GM18508 (cell line): Measurements from ENCODE around the gene IPO8.
"Not testable (repeated sequence)": the region's sequence is repeated elsewhere in the genome, so short reads cannot be mapped to it uniquely, and the experiment has no call there.

ENCODE experiments used
- ATAC-seq: cut with Tn5 transposase; IDR thresholded peaks from one replicate; pipeline ENCODE4 v1.9.1; 2021; ENCODE audit warnings: moderate number of reproducible peaks; ENCODE audit not compliant: insufficient read depth, unreplicated experiment

IPO8 gene

GRCh38 chr12:30691122-30691879, 4.4 kb downstream of the IPO8 start:
- ATAC-seq, result no peak

DNA sequence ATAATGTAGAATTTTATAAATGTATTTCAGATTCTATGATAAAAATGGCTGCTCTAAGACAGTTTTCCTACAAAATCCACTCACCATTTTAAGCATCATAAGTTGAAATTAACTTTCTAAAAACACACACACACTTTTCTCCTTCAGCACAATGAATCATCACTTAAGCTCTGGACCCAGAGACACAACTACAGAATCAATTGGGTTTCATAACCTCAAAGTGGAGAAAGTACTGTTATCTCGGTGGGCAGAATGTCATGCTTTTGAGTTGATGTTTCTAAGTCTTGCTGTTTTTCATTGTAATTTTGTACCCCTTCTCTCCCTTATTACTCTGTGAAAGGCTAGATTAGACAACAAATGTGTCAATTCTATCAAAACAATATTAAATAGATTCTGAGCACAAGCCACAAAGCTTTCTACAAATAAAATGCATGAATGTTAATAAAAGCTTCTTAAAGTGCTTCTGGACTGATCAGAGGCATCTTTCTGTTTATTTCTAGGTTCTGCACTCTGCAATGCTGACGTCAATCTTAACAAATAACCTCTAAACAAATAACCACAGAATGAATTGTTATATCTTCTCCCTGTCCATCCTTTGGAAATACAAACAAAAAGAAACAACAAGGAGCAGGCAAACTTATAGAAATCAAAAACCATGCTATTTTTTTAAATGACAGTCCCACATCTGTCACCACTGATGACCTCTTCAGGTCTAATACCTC, 8.2 kb downstream of the IPO8 start:
- no peak for ATAC-seq

- ATAC-seq, result no peak
These were observed 16.4 kb downstream of the IPO8 start for GRCh38 chr12:30679241-30679640.

DNA sequence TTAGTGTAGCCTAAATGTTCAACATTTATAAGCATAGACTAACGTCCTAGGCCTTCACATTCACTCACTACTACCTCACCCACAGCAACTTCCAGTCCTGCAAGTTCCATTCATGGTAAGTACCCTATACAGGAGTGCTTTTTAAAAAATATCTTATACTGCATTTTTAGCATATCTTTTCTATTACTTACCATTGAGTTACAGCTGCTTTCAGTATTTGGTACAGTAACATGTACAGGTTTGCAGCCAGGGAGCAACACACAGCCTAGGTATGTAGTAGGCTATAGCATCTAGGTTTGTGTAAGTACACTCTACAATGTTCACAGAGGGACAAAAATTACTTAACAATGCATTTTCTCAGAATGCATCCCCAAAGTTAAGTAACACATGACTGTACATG, 17.4 kb downstream of the IPO8 start:
- no peak for ATAC-seq

GRCh38 chr12:30661210-30661609, 34.5 kb downstream of the IPO8 start:
- ATAC-seq, result no peak

DNA sequence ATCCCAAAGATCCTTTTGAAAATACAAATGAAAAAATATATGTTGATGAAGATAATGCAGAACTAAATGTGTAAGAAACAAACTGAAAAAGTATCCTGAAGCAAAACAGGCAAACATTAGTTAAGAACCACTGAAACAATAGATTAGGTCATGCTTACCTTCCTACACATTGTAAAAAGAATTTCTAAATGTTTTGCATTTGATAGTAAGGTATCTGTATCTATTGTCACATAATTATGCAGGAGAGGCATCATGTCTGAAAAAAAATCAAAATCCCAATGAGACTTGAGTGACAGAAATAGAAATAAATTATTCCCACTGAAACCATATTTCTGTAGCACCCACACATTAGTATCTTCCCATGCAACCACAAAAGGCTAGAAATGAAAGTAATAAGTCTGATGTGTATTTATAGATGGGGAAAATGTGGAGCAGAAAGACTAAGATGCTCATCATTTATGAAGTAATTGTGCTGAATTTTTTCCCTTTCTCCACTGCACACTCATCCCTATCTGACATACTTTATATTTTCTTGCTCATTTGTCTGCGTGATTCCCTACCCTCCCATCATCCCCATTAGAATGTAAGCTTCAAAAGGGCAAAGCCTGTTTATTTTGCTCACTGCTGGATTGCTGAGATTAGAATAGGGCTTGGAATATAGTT, 43.5 kb downstream of the IPO8 start:
- ATAC-seq, result no peak

DNA sequence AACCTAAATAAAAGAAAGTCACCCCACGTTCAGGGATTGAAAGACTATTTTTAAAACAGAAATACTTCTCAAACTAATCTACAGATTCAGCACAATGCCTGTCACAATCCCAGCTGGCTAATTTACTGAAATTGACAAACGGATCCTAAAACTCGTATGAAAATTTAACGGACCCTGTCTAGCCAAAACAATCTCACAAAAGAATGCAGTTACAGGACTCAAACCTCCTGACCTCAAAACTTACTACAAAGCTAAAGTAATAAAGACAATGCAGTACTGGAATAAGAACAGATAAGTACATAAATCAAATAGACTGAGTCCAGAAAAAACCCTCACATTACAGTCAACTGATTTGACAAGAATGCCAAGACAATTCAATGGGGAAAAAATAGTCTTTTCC, 48.8 kb downstream of the IPO8 start:
- ATAC-seq, result no peak

DNA sequence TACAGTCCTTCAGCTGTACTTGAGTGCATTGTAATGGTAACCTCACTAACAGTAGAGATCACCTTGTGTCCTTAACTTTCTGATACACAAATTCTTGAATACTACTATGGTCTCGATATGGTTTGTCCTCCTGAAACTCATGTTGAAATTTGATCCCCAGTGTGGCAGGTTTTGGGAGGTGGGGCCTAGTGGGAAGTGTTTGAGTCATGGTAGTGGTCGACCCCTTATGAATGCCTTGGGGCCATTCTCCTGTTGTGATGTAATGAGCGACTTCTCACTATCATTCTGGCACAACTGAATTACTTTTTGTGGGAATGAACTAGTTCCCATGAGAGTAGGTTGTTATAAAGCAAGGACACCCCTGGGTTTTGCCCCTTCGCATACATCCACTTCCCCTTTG, 52.3 kb downstream of the IPO8 start:
- no peak for ATAC-seq

GRCh38 chr12:30640392-30640791, 55.3 kb downstream of the IPO8 start:
- ATAC-seq, result no peak

GRCh38 chr12:30635385-30635784, 60.3 kb downstream of the IPO8 start:
- no peak for ATAC-seq

DNA sequence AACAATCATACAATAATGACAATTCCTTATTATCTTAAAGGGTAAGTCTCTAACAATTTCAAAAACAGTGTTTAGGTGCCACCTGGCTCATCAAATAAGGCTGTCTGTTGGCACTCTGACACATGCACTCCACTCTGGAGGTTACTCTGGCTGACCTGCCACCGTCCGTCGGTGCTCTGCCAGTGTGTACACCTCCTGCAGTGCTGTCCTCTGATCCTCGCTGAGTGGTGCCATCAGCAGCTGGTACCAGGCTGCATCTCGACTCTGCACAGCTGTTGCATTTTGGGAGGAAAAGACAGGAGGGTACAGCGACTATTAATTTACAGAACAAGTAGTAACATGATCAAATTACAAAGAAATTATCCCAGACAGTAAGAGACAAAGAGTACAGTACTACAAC, 63.9 kb downstream of the IPO8 start:
- ATAC-seq, result no peak

DNA sequence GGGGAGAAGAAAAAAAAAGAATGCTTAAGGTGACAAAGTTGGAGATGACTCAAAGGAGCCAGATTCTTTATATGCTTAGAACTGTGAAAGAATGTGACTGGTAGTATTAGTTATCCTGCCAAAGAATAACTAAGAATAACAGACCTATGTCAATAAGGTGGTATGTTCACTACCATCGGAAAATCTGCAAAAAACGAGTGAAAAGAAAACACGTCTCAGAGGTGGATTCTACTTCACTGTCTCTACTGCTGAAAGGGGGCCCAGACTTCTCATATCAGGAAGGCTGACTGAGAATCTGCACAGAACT, 64.7 kb downstream of the IPO8 start:
- no peak for ATAC-seq

DNA sequence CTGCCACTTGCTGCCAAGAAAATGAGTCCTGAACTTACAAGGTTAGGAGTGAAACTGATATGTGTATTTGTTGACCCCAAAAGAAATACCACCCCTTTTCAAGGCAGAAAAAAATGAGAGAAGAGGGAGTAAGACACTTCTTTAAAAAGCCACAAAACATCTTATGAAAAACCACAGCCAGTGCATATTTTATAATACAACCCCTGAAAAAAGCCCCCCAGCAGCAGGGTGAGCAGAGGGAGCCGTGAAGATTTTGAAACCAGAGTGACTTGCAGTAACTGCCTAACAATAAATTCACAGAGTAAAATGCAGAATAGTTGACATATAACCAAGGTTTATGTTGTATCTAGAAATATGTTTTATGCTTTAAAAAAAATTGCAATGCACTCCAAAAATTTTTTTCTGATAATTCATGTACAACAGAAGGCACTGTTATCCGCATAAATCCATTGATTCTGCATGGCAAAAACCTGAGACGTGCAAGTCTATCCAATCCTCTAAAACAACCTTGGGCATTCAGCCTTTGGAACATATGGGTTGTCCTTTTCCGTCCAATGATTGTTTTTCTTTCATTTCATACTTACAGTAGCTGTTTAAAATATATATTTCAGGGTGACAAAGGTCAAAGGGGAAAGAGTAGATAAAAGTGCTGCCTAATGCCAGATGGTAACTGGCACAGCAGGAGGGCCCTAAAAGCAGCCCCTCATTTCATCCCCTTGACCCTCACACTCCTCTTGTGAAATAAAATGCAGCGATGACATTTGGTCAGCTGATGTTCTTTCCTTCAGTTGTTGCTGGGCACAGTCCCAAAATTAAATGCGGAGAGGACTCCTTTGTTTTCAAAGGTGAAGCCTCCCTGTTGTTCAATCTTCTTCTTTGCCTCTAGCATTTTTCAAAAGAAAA, 65.3 kb downstream of the IPO8 start:
- ATAC-seq, result no peak

GRCh38 chr12:30626847-30627246, 68.8 kb downstream of the IPO8 start:
- ATAC-seq, result no peak

DNA sequence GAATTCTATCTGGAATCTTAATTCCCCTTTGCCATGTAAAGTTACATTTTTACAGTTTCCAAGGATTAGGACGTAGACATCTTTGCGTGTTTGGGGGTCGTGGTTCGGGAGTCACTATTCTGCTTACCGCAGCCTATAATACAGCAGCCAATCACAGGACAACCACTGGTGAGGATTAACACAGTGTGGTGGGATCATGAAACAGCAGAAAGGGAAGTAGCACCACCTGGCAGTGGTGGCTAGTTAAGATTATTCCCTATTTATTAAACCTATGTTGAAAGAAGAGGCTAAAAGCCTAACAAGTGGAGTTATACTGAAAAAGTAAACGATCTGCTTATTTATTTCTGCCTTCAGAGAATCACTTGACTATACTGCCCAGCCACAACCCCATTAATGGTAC, 71.7 kb downstream of the IPO8 start:
- no peak for ATAC-seq

DNA sequence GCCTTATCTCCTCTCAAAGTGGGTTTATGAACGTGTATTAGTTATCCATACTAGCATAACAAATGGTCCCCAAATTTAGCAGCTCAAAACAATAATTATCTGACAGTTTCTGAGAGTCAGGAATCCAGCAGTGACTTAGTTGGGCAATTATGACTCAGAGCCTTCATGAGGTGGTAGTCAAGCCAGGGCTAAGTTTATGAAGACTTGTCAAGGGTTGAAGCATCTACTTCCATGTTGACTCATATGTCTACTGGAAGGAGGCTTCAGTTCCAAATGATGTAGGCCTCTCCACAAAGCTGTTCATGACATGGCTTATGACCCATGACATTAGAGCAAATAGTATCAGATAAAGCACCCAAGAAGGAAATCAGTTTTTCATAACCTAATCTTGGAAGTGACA, 73.2 kb downstream of the IPO8 start:
- peak; percentile 90 for ATAC-seq

- not testable (repeated sequence) for ATAC-seq
These were observed 73.9 kb downstream of the IPO8 start for GRCh38 chr12:30621663-30622241.

GRCh38 chr12:30617346-30618016, 78.2 kb downstream of the IPO8 start:
- no peak for ATAC-seq

DNA sequence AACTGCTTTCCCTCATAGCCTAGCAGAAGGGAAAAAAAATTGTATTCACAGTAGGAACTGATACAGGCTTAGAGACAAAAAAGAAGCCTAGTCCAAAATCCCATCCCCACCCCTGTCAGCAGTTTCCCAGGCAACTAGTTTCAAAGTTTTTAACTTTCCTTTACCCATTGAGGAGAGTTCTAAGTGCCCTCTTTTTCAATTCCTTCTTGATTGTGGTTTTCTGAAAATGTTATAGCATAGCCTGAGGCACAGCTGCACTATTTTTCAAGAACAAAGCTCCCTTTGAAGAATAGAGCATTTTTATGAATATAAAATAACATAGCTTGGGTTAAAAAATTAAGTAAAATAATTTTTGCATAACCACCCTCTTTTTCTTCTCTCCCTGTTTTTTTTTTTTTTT, 81.6 kb downstream of the IPO8 start:
- ATAC-seq, result no peak
